ENCODE results near the gene BMP6.
"Not testable (repeated sequence)": the region's sequence is repeated elsewhere in the genome, so short reads cannot be mapped to it uniquely, and the experiment has no call there.

BMP6 gene

GRCh38 chr6:7813193-7813592 is 87.3 kb downstream of the BMP6 start:
- H3K36me3 ChIP-seq (replicated peaks; ENCODE audit: low read depth, low read length) = no peaks in the 10 kb centered on the region
- H3K4me3 ChIP-seq (ENCODE audit: low read length) = no peak overlapping the region
- no peaks in the 10 kb centered on the region for H3K27me3 ChIP-seq (ENCODE audit: low read depth, low read length)
- no peak overlapping the region for H3K9ac ChIP-seq (ENCODE audit: low read length)
- no peak overlapping the region for H3K4me2 ChIP-seq (ENCODE audit: low read length)
- H4K20me1 ChIP-seq (ENCODE audit: insufficient read depth, low read length) = no peaks in the 10 kb centered on the region
- H3K4me1 ChIP-seq (ENCODE audit: low read length) = no peaks in the 10 kb centered on the region
- no peaks in the 10 kb centered on the region for H3K9me3 ChIP-seq (ENCODE audit: insufficient read depth, low read length)
- no peak overlapping the region for H2AFZ ChIP-seq (ENCODE audit: low read depth, low read length)
- H3K79me2 ChIP-seq (ENCODE audit: low read length) = no peaks in the 10 kb centered on the region
- H3K27ac ChIP-seq (ENCODE audit: low read length) = no peak overlapping the region
- TF ChIP-seq CTCF (IDR thresholded peaks at IDR 0.05; ENCODE audit: low read depth, low read length) (no peak), EZH2phosphoT487 (IDR thresholded peaks at IDR 0.05; ENCODE audit: low read depth) (no peak)

GRCh38 chr6:7813704-7814103 is 87.8 kb downstream of the BMP6 start:
- TF ChIP-seq CTCF (IDR thresholded peaks at IDR 0.05; ENCODE audit: low read depth, low read length) (no peak), EZH2phosphoT487 (IDR thresholded peaks at IDR 0.05; ENCODE audit: low read depth) (no peak)
- H3K79me2 ChIP-seq (ENCODE audit: low read length) = no peaks in the 10 kb centered on the region
- H3K4me1 ChIP-seq (ENCODE audit: low read length) = no peaks in the 10 kb centered on the region
- H4K20me1 ChIP-seq (ENCODE audit: insufficient read depth, low read length) = no peaks in the 10 kb centered on the region
- H3K36me3 ChIP-seq (replicated peaks; ENCODE audit: low read depth, low read length) = no peaks in the 10 kb centered on the region
- H3K4me2 ChIP-seq (ENCODE audit: low read length) = no peak overlapping the region
- no peak overlapping the region for H2AFZ ChIP-seq (ENCODE audit: low read depth, low read length)
- H3K27me3 ChIP-seq (ENCODE audit: low read depth, low read length) = 0 out of 2 replicates have a peak, but pooled peaks cover under 1% of the 10 kb centered on the region
- no peak overlapping the region for H3K9ac ChIP-seq (ENCODE audit: low read length)
- no peak overlapping the region for H3K4me3 ChIP-seq (ENCODE audit: low read length)
- no peaks in the 10 kb centered on the region for H3K9me3 ChIP-seq (ENCODE audit: insufficient read depth, low read length)
- H3K27ac ChIP-seq (ENCODE audit: low read length) = no peak overlapping the region

- TF ChIP-seq CTCF (IDR thresholded peaks at IDR 0.05; ENCODE audit: low read depth, low read length) (no peak), EZH2phosphoT487 (IDR thresholded peaks at IDR 0.05; ENCODE audit: low read depth) (no peak)
- H3K4me2 ChIP-seq (ENCODE audit: low read length) = no peak overlapping the region
Measured at GRCh38 chr6:7815716-7816115, 89.8 kb downstream of the BMP6 start.

GRCh38 chr6:7817184-7817583 is 91.3 kb downstream of the BMP6 start:
- H3K27me3 ChIP-seq (ENCODE audit: low read depth, low read length); H3K4me2 ChIP-seq (ENCODE audit: low read length); H3K36me3 ChIP-seq (replicated peaks; ENCODE audit: low read depth, low read length); H3K79me2 ChIP-seq (ENCODE audit: low read length); H4K20me1 ChIP-seq (ENCODE audit: insufficient read depth, low read length); H3K9me3 ChIP-seq (ENCODE audit: insufficient read depth, low read length); H3K27ac ChIP-seq (ENCODE audit: low read length); H2AFZ ChIP-seq (ENCODE audit: low read depth, low read length); H3K4me3 ChIP-seq (ENCODE audit: low read length); H3K4me1 ChIP-seq (ENCODE audit: low read length); H3K9ac ChIP-seq (ENCODE audit: low read length): not testable (repeated sequence)

More at GRCh38 chr6:7815716-7816115, 89.8 kb downstream of the BMP6 start:
- Histone ChIP-seq H3K4me3 (ENCODE audit: low read length) (no peak overlapping the region), H3K9ac (ENCODE audit: low read length) (no peak overlapping the region), H3K27me3 (ENCODE audit: low read depth, low read length) (0 out of 2 replicates have a peak, but pooled peaks cover 3% of the 10 kb centered on the region), H2AFZ (ENCODE audit: low read depth, low read length) (no peak overlapping the region), H3K9me3 (ENCODE audit: insufficient read depth, low read length) (no peaks in the 10 kb centered on the region), H4K20me1 (ENCODE audit: insufficient read depth, low read length) (no peaks in the 10 kb centered on the region), H3K36me3 (replicated peaks; ENCODE audit: low read depth, low read length) (no peaks in the 10 kb centered on the region), H3K27ac (ENCODE audit: low read length) (no peak overlapping the region), H3K79me2 (ENCODE audit: low read length) (no peaks in the 10 kb centered on the region), H3K4me1 (ENCODE audit: low read length) (no peaks in the 10 kb centered on the region)

All from OCI-LY3 (cell line).